Gastrocnemius medialis (tissue), 4 donors: ENCODE measurements around the gene HECTD2.

Experiments used
- CTCF ChIP-seq, 5 experiments: fragments of 450-650 bp in 3 of 5; fragments of 200-600 bp in 2 of 5; sonication (generic) in 2 of 5; IDR thresholded peaks in 4 of 5; conservative IDR thresholded peaks in 1 of 5; 1 replicate in 4 of 5; 2 replicates in 1 of 5; pipeline ENCODE4 v1.5.1; 2016 to 2019; ENCODE audit warnings: antibody characterized with exemption in 5 of 5, mild to moderate bottlenecking in 3 of 5, moderate library complexity in 3 of 5
- POLR2A ChIP-seq, 2 donors: fragments of 450-650 bp; IDR thresholded peaks; one replicate each; pipeline ENCODE4 v1.6.1; 2017; ENCODE audit warnings: antibody characterized with exemption in 2 of 2, mild to moderate bottlenecking in 2 of 2, moderate library complexity in 2 of 2

GRCh38 chr10:91422915-91423314 is 12.8 kb downstream of the HECTD2 start:
- TF ChIP-seq CTCF (IDR thresholded peaks at IDR 0.05 in 4 of 5, conservative IDR thresholded peaks at IDR 0.05 in 1 of 5) = no peak
- no peak for TF ChIP-seq POLR2A (IDR thresholded peaks at IDR 0.05)
